Large intestine (tissue), 3 donors: ENCODE data around the gene RGS6. TPM values are rescaled to one million over a fixed set of nuclear protein-coding genes. Genes with fewer than 3 reads are reported as not detected.
A peak's percentile ranks its signal among the peaks of the same experiment; 100 is the strongest.

ENCODE experiments used
- DNase-seq, 2 donors: peaks; one replicate each; pipeline versions ENCODE4 v3.0.0 to v3.0.0-alpha.2; 2013
- H3K27ac ChIP-seq: one replicate; pipeline ENCODE4 v1.5.1; 2013; ENCODE audit warnings: low read length
- H3K27me3 ChIP-seq: 2 replicates; pipeline ENCODE4 v1.6.1; 2013; ENCODE audit warnings: low read length; ENCODE audit not compliant: control insufficient read depth, insufficient read depth
- H3K36me3 ChIP-seq: 2 replicates; pipeline ENCODE4 v1.6.1; 2013; ENCODE audit warnings: low read length; ENCODE audit not compliant: control insufficient read depth, insufficient read depth
- H3K4me1 ChIP-seq: one replicate; pipeline ENCODE4 v1.6.1; 2013; ENCODE audit warnings: low read length; ENCODE audit not compliant: control insufficient read depth, insufficient read depth
- H3K4me3 ChIP-seq: one replicate; pipeline ENCODE4 v1.5.1; 2013; ENCODE audit warnings: low read length
- H3K9me3 ChIP-seq: one replicate; pipeline ENCODE4 v1.6.1; 2013; ENCODE audit warnings: mild to moderate bottlenecking, low read depth, low read length, moderate library complexity; ENCODE audit not compliant: control insufficient read depth
- WGBS: methylation state at CpG from one replicate; pipeline ENCODE4 v1.1.5; 2013; ENCODE audit warnings: low lambda C conversion rate; ENCODE audit not compliant: insufficient coverage; 5-methylcytosine and 5-hydroxymethylcytosine counted together
- polyA plus RNA-seq: library from polyadenylated mRNA; unstranded; fragments of 120-200 nt; gene quantifications from one replicate; pipeline ENCODE4 v1.2.1, GENCODE V29; 2013

RGS6 gene
- polyA plus RNA-seq, 1 donor: 2.7 TPM

GRCh38 chr14:72480464-72481243, 548.4 kb downstream of the RGS6 start:
- no CpG with 5 or more reads among the region's 13 CpGs for WGBS
- H3K36me3 ChIP-seq: no peaks in the 10 kb centered on the region
- H3K27ac ChIP-seq: no peak overlapping the region
- peaks cover 7% of the 10 kb centered on the region for H3K27me3 ChIP-seq
- H3K4me1 ChIP-seq: no peaks in the 10 kb centered on the region
- H3K4me3 ChIP-seq: no peak overlapping the region
- H3K9me3 ChIP-seq: no peaks in the 10 kb centered on the region
- DNase-seq: peak in 1 of 2 donors; percentile 5

- Histone ChIP-seq H3K4me1 (no peaks in the 10 kb centered on the region), H3K27ac (no peak overlapping the region), H3K36me3 (no peaks in the 10 kb centered on the region), H3K27me3 (peaks cover 9% of the 10 kb centered on the region), H3K4me3 (no peak overlapping the region), H3K9me3 (no peaks in the 10 kb centered on the region)
- DNase-seq: no peak
- no CpG with 5 or more reads among the region's 3 CpGs for WGBS
Measured at GRCh38 chr14:72483311-72483710, 551.1 kb downstream of the RGS6 start.

GRCh38 chr14:72485695-72486094, 553.5 kb downstream of the RGS6 start:
- Histone ChIP-seq H3K27me3 (peaks cover 2% of the 10 kb centered on the region), H3K4me1 (no peaks in the 10 kb centered on the region), H3K4me3 (no peak overlapping the region), H3K27ac (no peak overlapping the region), H3K9me3 (no peaks in the 10 kb centered on the region), H3K36me3 (no peaks in the 10 kb centered on the region)
- WGBS: no CpG with 5 or more reads among the region's 1 CpG
- DNase-seq: no peak

GRCh38 chr14:72488514-72488913, 556.3 kb downstream of the RGS6 start:
- no peaks in the 10 kb centered on the region for H3K4me1 ChIP-seq
- no peak for DNase-seq
- peaks cover 2% of the 10 kb centered on the region for H3K27me3 ChIP-seq
- WGBS: no CpG with 5 or more reads among the region's 2 CpGs
- H3K27ac ChIP-seq: no peak overlapping the region
- H3K9me3 ChIP-seq: no peaks in the 10 kb centered on the region
- no peak overlapping the region for H3K4me3 ChIP-seq
- no peaks in the 10 kb centered on the region for H3K36me3 ChIP-seq

- no peaks in the 10 kb centered on the region for H3K27me3 ChIP-seq
- no CpG with 5 or more reads among the region's 5 CpGs for WGBS
Measured at GRCh38 chr14:72492196-72492595, 560.0 kb downstream of the RGS6 start.

GRCh38 chr14:72495668-72496067, 563.4 kb downstream of the RGS6 start:
- DNase-seq: no peak
- no peaks in the 10 kb centered on the region for H3K36me3 ChIP-seq

More at GRCh38 chr14:72492196-72492595, 560.0 kb downstream of the RGS6 start:
- Histone ChIP-seq H3K27ac (no peak overlapping the region), H3K4me3 (no peak overlapping the region), H3K36me3 (no peaks in the 10 kb centered on the region), H3K9me3 (peaks cover 4% of the 10 kb centered on the region), H3K4me1 (no peaks in the 10 kb centered on the region)
- DNase-seq: no peak

GRCh38 chr14:72498646-72499045, 566.4 kb downstream of the RGS6 start:
- Histone ChIP-seq H3K36me3 (no peaks in the 10 kb centered on the region), H3K4me1 (no peaks in the 10 kb centered on the region), H3K27me3 (no peaks in the 10 kb centered on the region), H3K4me3 (no peak overlapping the region), H3K27ac (no peak overlapping the region), H3K9me3 (peaks cover 4% of the 10 kb centered on the region)
- no peak for DNase-seq
- WGBS: no CpG with 5 or more reads among the region's 7 CpGs

More at GRCh38 chr14:72495668-72496067, 563.4 kb downstream of the RGS6 start:
- Histone ChIP-seq H3K27ac (no peak overlapping the region), H3K27me3 (no peaks in the 10 kb centered on the region), H3K9me3 (peaks cover 4% of the 10 kb centered on the region), H3K4me1 (no peaks in the 10 kb centered on the region), H3K4me3 (no peak overlapping the region)
- no CpG with 5 or more reads among the region's 1 CpG for WGBS

GRCh38 chr14:72499746-72500145, 567.5 kb downstream of the RGS6 start:
- no peaks in the 10 kb centered on the region for H3K36me3 ChIP-seq
- H3K27ac ChIP-seq: no peak overlapping the region
- peaks cover 5% of the 10 kb centered on the region for H3K9me3 ChIP-seq
- no peaks in the 10 kb centered on the region for H3K4me1 ChIP-seq
- no peaks in the 10 kb centered on the region for H3K27me3 ChIP-seq
- DNase-seq: no peak
- no peak overlapping the region for H3K4me3 ChIP-seq
- no CpG with 5 or more reads among the region's 5 CpGs for WGBS

GRCh38 chr14:72500234-72500838, 568.1 kb downstream of the RGS6 start:
- WGBS: 55% methylated on average over 2 of the region's 4 CpGs

GRCh38 chr14:72501439-72501838, 569.2 kb downstream of the RGS6 start:
- Histone ChIP-seq H3K36me3 (no peaks in the 10 kb centered on the region), H3K4me1 (no peaks in the 10 kb centered on the region), H3K4me3 (no peak overlapping the region), H3K27ac (no peak overlapping the region), H3K27me3 (no peaks in the 10 kb centered on the region), H3K9me3 (peaks cover 5% of the 10 kb centered on the region)
- no peak for DNase-seq
- 83% methylated on average over 2 of the region's 5 CpGs for WGBS

More at GRCh38 chr14:72500234-72500838, 568.1 kb downstream of the RGS6 start:
- Histone ChIP-seq H3K4me3 (no peak overlapping the region), H3K4me1 (no peaks in the 10 kb centered on the region), H3K9me3 (peaks cover 5% of the 10 kb centered on the region), H3K27ac (no peak overlapping the region), H3K27me3 (no peaks in the 10 kb centered on the region), H3K36me3 (no peaks in the 10 kb centered on the region)
- DNase-seq: no peak
